Tibial nerve (tissue), 4 donors: Measurements from ENCODE around the gene BNC1.

ENCODE experiments used
- CTCF ChIP-seq, 5 experiments: fragments of 200-600 bp in 3 of 5; fragments of 450-650 bp in 2 of 5; sonication (generic) in 3 of 5; IDR thresholded peaks; one replicate each; pipeline ENCODE4 v1.5.1; 2016 to 2019; ENCODE audit warnings: antibody characterized with exemption in 5 of 5, mild to moderate bottlenecking in 3 of 5, moderate library complexity in 2 of 5
- EP300 ChIP-seq, 2 donors: sonication (generic); formaldehyde crosslinking; IDR thresholded peaks; one replicate each; pipeline ENCODE4 v1.6.1; 2017; ENCODE audit warnings: antibody characterized with exemption in 2 of 2, mild to moderate bottlenecking in 1 of 2

- no peak for TF ChIP-seq CTCF (IDR thresholded peaks at IDR 0.05)
- TF ChIP-seq EP300 (IDR thresholded peaks at IDR 0.05) = no peak
Observed at GRCh38 chr15:83324799-83325198, 40.3 kb upstream of the BNC1 start.
